Keratinocyte (primary cell): Measurements from ENCODE around the gene CSH2. TPM values are rescaled to one million over a fixed set of nuclear protein-coding genes. Genes with fewer than 3 reads are reported as not detected.
"Not testable (repeated sequence)": the region's sequence is repeated elsewhere in the genome, so short reads cannot be mapped to it uniquely, and the experiment has no call there.

Experiments
- DNase-seq: peaks from one replicate; pipeline ENCODE4 v3.0.0-alpha.2; 2011; ENCODE audit warnings: low read depth, missing footprints, low spot score
- FAIRE-seq: peaks from 2 replicates; lab custom pipeline; 2011; peaks lifted over from hg19 to GRCh38; lab: Jason Lieb, UNC
- H2AFZ ChIP-seq: 2 replicates; pipeline ENCODE4 v1.6.0; 2012; ENCODE audit warnings: low read length, control low read depth, inconsistent platforms; ENCODE audit not compliant: control insufficient read depth
- H3K27ac ChIP-seq: 2 replicates; pipeline ENCODE4 v1.5.1; 2011; ENCODE audit warnings: low read length; ENCODE audit not compliant: control insufficient read depth, insufficient read depth
- H3K27me3 ChIP-seq: 3 replicates; pipeline ENCODE4 v1.6.0; 2011; ENCODE audit warnings: low read length; ENCODE audit not compliant: control insufficient read depth, insufficient read depth; ENCODE audit errors: extremely low read depth
- H3K36me3 ChIP-seq, 2 experiments: 2 replicates in 1 of 2; 3 replicates in 1 of 2; pipeline ENCODE4 v1.5.1; 2011; ENCODE audit warnings: low read length in 2 of 2, mild to moderate bottlenecking in 1 of 2; ENCODE audit not compliant: control insufficient read depth in 2 of 2, insufficient read depth in 2 of 2; ENCODE audit errors: extremely low read depth in 1 of 2
- H3K4me1 ChIP-seq: 3 replicates; pipeline ENCODE4 v1.5.1; 2011; ENCODE audit warnings: low read length; ENCODE audit not compliant: control insufficient read depth, insufficient read depth; ENCODE audit errors: extremely low read depth
- H3K4me2 ChIP-seq: 3 replicates; pipeline ENCODE4 v1.6.0; 2011; ENCODE audit warnings: low read depth, low read length; ENCODE audit not compliant: control insufficient read depth, insufficient read depth; ENCODE audit errors: extremely low read depth
- H3K4me3 ChIP-seq, 3 experiments: fragments of 200-600 bp in 1 of 3; sonication (generic) in 1 of 3; 2 replicates in 2 of 3; 3 replicates in 1 of 3; pipeline ENCODE4 v1.5.1; 2011 to 2016; ENCODE audit warnings: low read length in 3 of 3, mild to moderate bottlenecking in 3 of 3, control low read depth in 2 of 3, inconsistent platforms in 1 of 3, low read depth in 1 of 3, mixed read lengths in 1 of 3, mixed run types in 1 of 3, moderate library complexity in 1 of 3; ENCODE audit not compliant: control insufficient read depth in 2 of 3, insufficient read depth in 2 of 3; ENCODE audit errors: extremely low read depth in 1 of 3
- H3K79me2 ChIP-seq: 2 replicates; pipeline ENCODE4 v1.6.0; 2012; ENCODE audit warnings: low read length; ENCODE audit not compliant: control insufficient read depth, insufficient read depth
- H3K9ac ChIP-seq: 3 replicates; pipeline ENCODE4 v1.6.0; 2011; ENCODE audit warnings: low read length; ENCODE audit not compliant: control insufficient read depth, insufficient read depth; ENCODE audit errors: extremely low read depth
- H3K9me1 ChIP-seq: 3 replicates; pipeline ENCODE4 v1.6.0; 2011; ENCODE audit warnings: low read length; ENCODE audit not compliant: control insufficient read depth, insufficient read depth; ENCODE audit errors: extremely low read depth
- H3K9me3 ChIP-seq: 2 replicates; pipeline ENCODE4 v1.5.1; 2012; ENCODE audit warnings: low read depth, low read length; ENCODE audit not compliant: control insufficient read depth
- H4K20me1 ChIP-seq: 3 replicates; pipeline ENCODE4 v1.6.0; 2011; ENCODE audit warnings: low read length; ENCODE audit not compliant: control insufficient read depth, insufficient read depth; ENCODE audit errors: extremely low read depth
- CTCF ChIP-seq, 3 experiments: IDR thresholded peaks in 1 of 3; conservative IDR thresholded peaks in 1 of 3; optimal IDR thresholded peaks in 1 of 3; 2 replicates in 2 of 3; 3 replicates in 1 of 3; pipeline versions ENCODE3 to v1.5.1; 2011; ENCODE audit warnings: low read length in 3 of 3, mild to moderate bottlenecking in 3 of 3, moderate library complexity in 2 of 3, control low read depth in 1 of 3, inconsistent platforms in 1 of 3; ENCODE audit not compliant: insufficient read depth in 2 of 3; ENCODE audit errors: extremely low read depth in 1 of 3
- EZH2 ChIP-seq: IDR thresholded peaks from one replicate; pipeline ENCODE4 v1.6.1; 2012; ENCODE audit warnings: inconsistent platforms, mild to moderate bottlenecking, low read length, moderate library complexity
- dilution Hi-C: fragments of 300-500 bp; cut with MboI; formaldehyde crosslinking; loops from one replicate; pipeline ENCODE4 v1.7.0; 2020; ENCODE audit warnings: low sequenced_read_pairs; ENCODE audit not compliant: extremely low pct_ligation_motif_present
- polyA plus RNA-seq, 5 experiments: library from polyadenylated mRNA; depleted of rRNA in 3 of 5; stranded (reverse) in 3 of 5; stranded (forward) in 1 of 5; unstranded in 1 of 5; fragments of >200 nt; gene quantifications; 1 replicate in 1 of 5; 2 replicates in 3 of 5; 3 replicates in 1 of 5; pipeline versions ENCODE4 v1.2.1 to v1.2.3, GENCODE V29; 2011 to 2012; ENCODE audit warnings: missing spikeins in 2 of 5, low read depth in 1 of 5, low replicate concordance in 1 of 5

The CSH2 gene
- polyA plus RNA-seq, 1 donor (not counting 4 experiments of a cell fraction or from before 2014, with no cell fraction given) = not detected

- not testable (repeated sequence) for FAIRE-seq
These were observed 6.9 kb downstream of the CSH2 start for GRCh38 chr17:63866625-63867024.

GRCh38 chr17:63859257-63859656 is 14.2 kb downstream of the CSH2 start:
- DNase-seq = no peak
- no peaks in the 10 kb centered on the region for H4K20me1 ChIP-seq
- no peak overlapping the region for H3K4me3 ChIP-seq
- H3K9ac ChIP-seq = no peak overlapping the region
- no peak overlapping the region for H3K27ac ChIP-seq
- no peaks in the 10 kb centered on the region for H3K36me3 ChIP-seq
- no peak for TF ChIP-seq EZH2
- no peak for TF ChIP-seq CTCF (optimal IDR thresholded peaks at IDR 0.05 in 1 of 3, IDR thresholded peaks at IDR 0.05 in 1 of 3, conservative IDR thresholded peaks at IDR 0.05 in 1 of 3; ENCODE audit: extremely low read depth in 1 of 3, insufficient read depth in 2 of 3, low read length in 3 of 3)
- H3K9me3 ChIP-seq = no peaks in the 10 kb centered on the region
- no peak overlapping the region for H3K4me2 ChIP-seq
- dilution Hi-C loops = no loop called here
- H3K79me2 ChIP-seq = no peaks in the 10 kb centered on the region
- no peaks in the 10 kb centered on the region for H3K27me3 ChIP-seq
- no peaks in the 10 kb centered on the region for H3K4me1 ChIP-seq
- H2AFZ ChIP-seq = no peak overlapping the region
- FAIRE-seq = no peak
- H3K9me1 ChIP-seq = no peaks in the 10 kb centered on the region

More at GRCh38 chr17:63866625-63867024, 6.9 kb downstream of the CSH2 start:
- H3K36me3 ChIP-seq, dilution Hi-C loops, H3K27ac ChIP-seq, H3K4me2 ChIP-seq, H3K9ac ChIP-seq, H3K79me2 ChIP-seq, H3K9me1 ChIP-seq, H4K20me1 ChIP-seq, H3K9me3 ChIP-seq, H3K4me3 ChIP-seq, DNase-seq, H3K4me1 ChIP-seq, H3K27me3 ChIP-seq, H2AFZ ChIP-seq: not testable (repeated sequence)
- peak in 1 of 3 experiments; percentile 24 for TF ChIP-seq CTCF (optimal IDR thresholded peaks at IDR 0.05 in 1 of 3, IDR thresholded peaks at IDR 0.05 in 1 of 3, conservative IDR thresholded peaks at IDR 0.05 in 1 of 3; ENCODE audit: extremely low read depth in 1 of 3, insufficient read depth in 2 of 3, low read length in 3 of 3)

- H3K9me1 ChIP-seq, H3K36me3 ChIP-seq, H3K4me2 ChIP-seq, DNase-seq, H2AFZ ChIP-seq, H3K79me2 ChIP-seq, H3K4me1 ChIP-seq, H4K20me1 ChIP-seq, H3K9ac ChIP-seq, H3K27me3 ChIP-seq, FAIRE-seq, H3K9me3 ChIP-seq, H3K4me3 ChIP-seq, dilution Hi-C loops, H3K27ac ChIP-seq: not testable (repeated sequence)
These were observed 17.1 kb downstream of the CSH2 start for GRCh38 chr17:63856425-63856824.
